ENCODE measurements around the gene IL24. TPM values are rescaled to one million over a fixed set of nuclear protein-coding genes. Genes with fewer than 3 reads are reported as not detected.

IL24 gene
- total and polyA plus RNA-seq, 12 donors = not detected

GRCh38 chr1:206953626-206954025 is 56.4 kb downstream of the IL24 start:
- Histone ChIP-seq H3K4me1 (replicated peaks in 1 of 2) (no peaks in the 10 kb centered on the region), H3K27me3 (no peaks in the 10 kb centered on the region), H3K9me3 (replicated peaks in 1 of 3) (no peaks in the 10 kb centered on the region), H3K4me3 (no peak overlapping the region), H3K36me3 (replicated peaks in 1 of 2) (no peaks in the 10 kb centered on the region), H3K27ac (no peak overlapping the region)
- intact Hi-C loops (cut with DNase I) = no loop called here
- DNase-seq = no peak
- no peak for TF ChIP-seq CTCF (IDR thresholded peaks at IDR 0.05)
- no peak for TF ChIP-seq POLR2A (IDR thresholded peaks at IDR 0.05)
- 95 to 100% (median 100%) methylated on average over 2 of the region's 2 CpGs for WGBS, 4 donors

Other genes with a start within 250 kb of the IL24 start
- gene MAPKAPK2, start 212.5 kb upstream of the IL24 start, total RNA-seq = 100 to 1,000 TPM in 4 of 9 donors, 10 to 100 TPM in 5; 25.3 to 129 (median 90.3) TPM
- 10 to 100 TPM; 66.6 to 80.7 (median 71.6) TPM for gene MAPKAPK2, start 212.5 kb upstream of the IL24 start, polyA plus RNA-seq
- gene IL19, start 126.7 kb upstream of the IL24 start, total RNA-seq = not detected
- not detected for gene IL19, start 126.7 kb upstream of the IL24 start, polyA plus RNA-seq
- gene IL10, start 124.9 kb upstream of the IL24 start, total RNA-seq = 1 to 10 TPM in 7 of 9 donors, under 1 TPM in 2; 0.33 to 8.5 (median 3.0) TPM
- 1 to 10 TPM; 1.5 to 4.2 (median 1.6) TPM for gene IL10, start 124.9 kb upstream of the IL24 start, polyA plus RNA-seq
- gene IL20, start 31.8 kb upstream of the IL24 start, total RNA-seq = under 1 TPM in 2 of 9 donors, not detected in 7; 0.41 to 0.53 TPM
- gene IL20, start 31.8 kb upstream of the IL24 start, polyA plus RNA-seq = under 1 TPM in 1 of 3 donors, not detected in 2; 0.13 TPM
- gene FCMR, start 24.5 kb downstream of the IL24 start, total RNA-seq = 1 to 10 TPM in 5 of 9 donors, under 1 TPM in 3, not detected in 1; 0.43 to 3.0 (median 1.4) TPM
- gene FCMR, start 24.5 kb downstream of the IL24 start, polyA plus RNA-seq = 1 to 10 TPM in 2 of 3 donors, under 1 TPM in 1; 0.27 to 1.5 (median 1.2) TPM
- 1 to 10 TPM in 3 of 9 donors, under 1 TPM in 4, not detected in 2; under 0.01 to 3.4 (median 0.66) TPM for gene PIGR, start 49.0 kb downstream of the IL24 start, total RNA-seq
- under 1 TPM; 0.04 to 0.88 (median 0.10) TPM for gene PIGR, start 49.0 kb downstream of the IL24 start, polyA plus RNA-seq
- gene FCAMR, start 73.0 kb downstream of the IL24 start, total RNA-seq = not detected
- gene FCAMR, start 73.0 kb downstream of the IL24 start, polyA plus RNA-seq = not detected
- gene C1orf116, start 135.3 kb downstream of the IL24 start, total RNA-seq = 1 to 10 TPM in 6 of 9 donors, under 1 TPM in 3; 0.11 to 3.7 (median 1.0) TPM
- under 1 TPM; 0.20 to 0.88 (median 0.88) TPM for gene C1orf116, start 135.3 kb downstream of the IL24 start, polyA plus RNA-seq
- gene YOD1, start 153.8 kb downstream of the IL24 start, total RNA-seq = 10 to 100 TPM in 2 of 9 donors, 1 to 10 TPM in 7; 4.3 to 22.1 (median 8.6) TPM
- 10 to 100 TPM in 1 of 3 donors, 1 to 10 TPM in 2; 2.5 to 10.9 (median 3.0) TPM for gene YOD1, start 153.8 kb downstream of the IL24 start, polyA plus RNA-seq
- 10 to 100 TPM; 10.3 to 25.8 (median 16.6) TPM for gene PFKFB2, start 155.8 kb downstream of the IL24 start, total RNA-seq
- 10 to 100 TPM in 1 of 3 donors, 1 to 10 TPM in 2; 3.9 to 10.8 (median 6.7) TPM for gene PFKFB2, start 155.8 kb downstream of the IL24 start, polyA plus RNA-seq
- 1 to 10 TPM in 1 of 9 donors, under 1 TPM in 6, not detected in 2; 0.22 to 1.4 (median 0.55) TPM for gene C4BPB, start 191.4 kb downstream of the IL24 start, total RNA-seq
- gene C4BPB, start 191.4 kb downstream of the IL24 start, polyA plus RNA-seq = under 1 TPM; 0.20 to 0.64 (median 0.24) TPM
- 10 to 100 TPM in 1 of 9 donors, 1 to 10 TPM in 2, under 1 TPM in 1, not detected in 5; 0.57 to 23.4 (median 7.5) TPM for gene C4BPA, start 206.8 kb downstream of the IL24 start, total RNA-seq
- under 1 TPM; 0.13 to 0.38 (median 0.32) TPM for gene C4BPA, start 206.8 kb downstream of the IL24 start, polyA plus RNA-seq